Measurements from ENCODE around the gene PRICKLE1. TPM values are rescaled to one million over a fixed set of nuclear protein-coding genes. Genes with fewer than 3 reads are reported as not detected.

Gene PRICKLE1
- total and polyA plus RNA-seq, 2 of the 4 experiments (the other 2 are of a cell fraction), result 21.3 to 21.7 TPM

- no peaks in the 10 kb centered on the region for H3K4me1 ChIP-seq (ENCODE audit: control insufficient read depth, insufficient read depth, low read length)
- no peak overlapping the region for H3K4ac ChIP-seq (ENCODE audit: low read depth, low read length)
- no peak overlapping the region for H2BK120ac ChIP-seq (ENCODE audit: low read depth, low read length)
- H4K5ac ChIP-seq (ENCODE audit: low read depth, low read length), result no peak overlapping the region
- no peaks in the 10 kb centered on the region for H3K9me3 ChIP-seq (ENCODE audit: control insufficient read depth, insufficient read depth, low read length)
- TF ChIP-seq CHD1 (IDR thresholded peaks at IDR 0.05; ENCODE audit: low read depth, low read length), result no peak
- TF ChIP-seq ELK1 (IDR thresholded peaks at IDR 0.05; ENCODE audit: borderline replicate concordance, low read depth, low read length), result no peak
- no peak for TF ChIP-seq NFE2L2 (IDR thresholded peaks at IDR 0.05; ENCODE audit: low read depth, low read length)
- no peak for TF ChIP-seq RCOR1 (IDR thresholded peaks at IDR 0.05; ENCODE audit: insufficient replicate concordance, low read length)
- TF ChIP-seq FOS (IDR thresholded peaks at IDR 0.05; ENCODE audit: low read depth, low read length), result no peak
- TF ChIP-seq CTCF (conservative IDR thresholded peaks at IDR 0.05; ENCODE audit: low read depth, low read length), result no peak
- no peak for TF ChIP-seq POLR2A (IDR thresholded peaks at IDR 0.05; ENCODE audit: low read depth, low read length)
- no peak for TF ChIP-seq BHLHE40 (IDR thresholded peaks at IDR 0.05; ENCODE audit: low read depth, low read length)
- TF ChIP-seq RAD21 (IDR thresholded peaks at IDR 0.05; ENCODE audit: low read length), result no peak
- no peak overlapping the region for H3K23ac ChIP-seq (ENCODE audit: low read depth, low read length)
- H2BK20ac ChIP-seq (ENCODE audit: low read depth, low read length), result no peak overlapping the region
- intact Hi-C loops (cut with micrococcal nuclease) (no loop called here), in situ Hi-C loops (cut with MboI; ENCODE audit: low sequenced_read_pairs) (no loop called here), dilution Hi-C loops (cut with HindIII; ENCODE audit: low sequenced_read_pairs, unreplicated experiment) (no loop called here)
- H3K9ac ChIP-seq (ENCODE audit: low read depth, low read length), result no peak overlapping the region
- no peaks in the 10 kb centered on the region for H3K9me1 ChIP-seq (ENCODE audit: insufficient read depth, low read length)
- no peak overlapping the region for H3K27ac ChIP-seq (ENCODE audit: insufficient read depth, low read length)
- H3K79me1 ChIP-seq (ENCODE audit: low read depth in 1 of 2, low read length in 2 of 2), result no peaks in the 10 kb centered on the region; a peak in 1 of 4 replicates
- H4K91ac ChIP-seq (ENCODE audit: insufficient read depth, low read depth, low read length), result no peak overlapping the region
- H3K4me3 ChIP-seq (ENCODE audit: insufficient read depth, low read depth, low read length), result no peak overlapping the region
- no peak overlapping the region for H2AK9ac ChIP-seq (replicated peaks; ENCODE audit: low read depth, low read length, poor library complexity)
- 51% methylated on average over 2 of the region's 5 CpGs; no CpG with 5 or more reads in 1 of the 2 experiments for WGBS, 2 experiments (ENCODE audit: extremely low coverage in 2 of 2, insufficient read length in 1 of 2)
- no peak overlapping the region for H2AFZ ChIP-seq (replicated peaks; ENCODE audit: low read length, poor library complexity)
- CTCF ChIA-PET, result no interaction called here
- H4K8ac ChIP-seq (ENCODE audit: low read depth in 2 of 2, low read length in 2 of 2), result no peak overlapping the region
- H3K56ac ChIP-seq (ENCODE audit: extremely low read depth, insufficient read depth, low read length), result no peak overlapping the region
- no peaks in the 10 kb centered on the region for H4K20me1 ChIP-seq (ENCODE audit: insufficient read depth, low read length)
- no TSS peak for BruUV-seq (replicated peaks)
- no peak overlapping the region for H2BK15ac ChIP-seq (ENCODE audit: low read depth, low read length)
- POLR2A ChIA-PET (ENCODE audit: unreplicated experiment), result no interaction called here
- no peak overlapping the region for H2AK5ac ChIP-seq (ENCODE audit: low read depth, low read length)
- no peak overlapping the region for H3K14ac ChIP-seq (replicated peaks; ENCODE audit: low read depth, low read length)
- ATAC-seq (ENCODE audit: low read depth), result no peak
- DNase-seq, result peak; percentile 44
- H2BK5ac ChIP-seq (ENCODE audit: low read depth, low read length, poor library complexity, severe bottlenecking), result no peak overlapping the region
- H3K36me3 ChIP-seq (ENCODE audit: control insufficient read depth, insufficient read depth, low read length), result no peaks in the 10 kb centered on the region
- no peak overlapping the region for H3K4me2 ChIP-seq (ENCODE audit: low read depth, low read length)
- no peak overlapping the region for H3K18ac ChIP-seq (ENCODE audit: low read depth, low read length)
- no peaks in the 10 kb centered on the region for H3K27me3 ChIP-seq (ENCODE audit: control insufficient read depth, insufficient read depth, low read length)
These were observed 85.5 kb downstream of the PRICKLE1 start for GRCh38 chr12:42504049-42504448.
